CD4-positive, alpha-beta T cell (primary cell): ENCODE measurements around the gene DIP2C. TPM values are rescaled to one million over a fixed set of nuclear protein-coding genes. Genes with fewer than 3 reads are reported as not detected.

Experiments used
- ATAC-seq: fragments of 200-7000 bp; cut with Tn5 transposase; one replicate; pipeline ENCODE4 v1.10.0; 2022; ENCODE audit warnings: mild to moderate bottlenecking; ENCODE audit not compliant: poor library complexity
- CTCF ChIA-PET: fragments of 350-600 bp; sonication (Branson Sonifier 250); formaldehyde crosslinking; loops from one replicate; lab custom pipeline; 2021; ENCODE audit warnings: antibody characterized with exemption, inconsistent platforms; lab: Charles Lee
- POLR2A ChIA-PET: fragments of 350-600 bp; sonication (Branson Sonifier 250); formaldehyde crosslinking; loops from one replicate; lab custom pipeline; 2021; ENCODE audit warnings: antibody characterized with exemption, inconsistent platforms; lab: Charles Lee
- DNase-seq, 14 experiments: peaks; one replicate each; pipeline ENCODE4 v3.0.0-alpha.2; 2013 to 2020; ENCODE audit warnings: mixed read lengths in 2 of 14
- H3K27ac ChIP-seq, 2 donors: one replicate each; pipeline versions ENCODE4 v1.5.1 to v1.7.0; 2013; ENCODE audit warnings: low read length in 2 of 2, low read depth in 1 of 2, mild to moderate bottlenecking in 1 of 2
- H3K27me3 ChIP-seq, 2 experiments: 1 replicate in 1 of 2; 2 replicates in 1 of 2; pipeline versions ENCODE4 v1.6.1 to v1.7.0; 2013; ENCODE audit warnings: low read length in 2 of 2, control low read depth in 1 of 2, mild to moderate bottlenecking in 1 of 2, moderate library complexity in 1 of 2; ENCODE audit not compliant: insufficient read depth in 2 of 2, control insufficient read depth in 1 of 2
- H3K36me3 ChIP-seq: one replicate; pipeline ENCODE4 v1.6.1; 2013; ENCODE audit warnings: low read length, control low read depth; ENCODE audit not compliant: insufficient read depth
- H3K4me1 ChIP-seq: one replicate; pipeline ENCODE4 v1.6.1; 2013; ENCODE audit warnings: low read length, control low read depth; ENCODE audit not compliant: insufficient read depth
- H3K4me3 ChIP-seq: one replicate; pipeline ENCODE4 v1.5.1; 2013; ENCODE audit warnings: mild to moderate bottlenecking, low read length, moderate library complexity
- H3K9me3 ChIP-seq, 2 experiments: 1 replicate in 1 of 2; 2 replicates in 1 of 2; pipeline versions ENCODE4 v1.6.1 to v1.7.0; 2013; ENCODE audit warnings: low read length in 2 of 2, mild to moderate bottlenecking in 2 of 2, control low read depth in 1 of 2, moderate library complexity in 1 of 2; ENCODE audit not compliant: control insufficient read depth in 1 of 2, insufficient read depth in 1 of 2
- H3K27ac Mint-ChIP-seq: one replicate; pipeline ENCODE4 v1.8.0; 2020; ENCODE audit warnings: mixed read lengths
- H3K27me3 Mint-ChIP-seq: one replicate; pipeline ENCODE4 v1.8.0; 2021; ENCODE audit warnings: mixed read lengths
- H3K36me3 Mint-ChIP-seq: one replicate; pipeline ENCODE4 v1.8.0; 2021; ENCODE audit warnings: low read depth, mixed read lengths
- H3K4me1 Mint-ChIP-seq: one replicate; pipeline ENCODE4 v1.8.0; 2021; ENCODE audit warnings: low read depth, mixed read lengths
- H3K4me3 Mint-ChIP-seq: one replicate; pipeline ENCODE4 v1.8.0; 2020; ENCODE audit warnings: mild to moderate bottlenecking, mixed read lengths
- H3K9me3 Mint-ChIP-seq: one replicate; pipeline ENCODE4 v1.8.0; 2020; ENCODE audit warnings: mixed read lengths
- intact Hi-C, 2 experiments: fragments of 100-400 bp; cut with DNase I in 1 of 2; cut with micrococcal nuclease in 1 of 2; formaldehyde crosslinking; loops; one replicate each; pipeline versions ENCODE4 v1.15.1 to v1.9.0; 2023 to 2025; cut with DNase I, micrococcal nuclease
- total RNA-seq, 174 experiments: library from RNA in 2 of 174; stranded (reverse) in 2 of 174; gene quantifications; one replicate each; pipeline ENCODE4 v1.2.3 and lab custom pipeline; 2021 to 2026
- TF ChIP-seq, protein P1 (sequence below): fragments of 200-600 bp; IDR thresholded peaks from one replicate; pipeline ENCODE4 v1.8.0; 2022; ENCODE audit warnings: antibody characterized with exemption, mild to moderate bottlenecking

Gene DIP2C
- total RNA-seq, 2 experiments from 2014 or later, result 4.1 TPM

GRCh38 chr10:232061-232460 is 457.4 kb downstream of the DIP2C start:
- POLR2A ChIA-PET, result no interaction called here

DNA sequence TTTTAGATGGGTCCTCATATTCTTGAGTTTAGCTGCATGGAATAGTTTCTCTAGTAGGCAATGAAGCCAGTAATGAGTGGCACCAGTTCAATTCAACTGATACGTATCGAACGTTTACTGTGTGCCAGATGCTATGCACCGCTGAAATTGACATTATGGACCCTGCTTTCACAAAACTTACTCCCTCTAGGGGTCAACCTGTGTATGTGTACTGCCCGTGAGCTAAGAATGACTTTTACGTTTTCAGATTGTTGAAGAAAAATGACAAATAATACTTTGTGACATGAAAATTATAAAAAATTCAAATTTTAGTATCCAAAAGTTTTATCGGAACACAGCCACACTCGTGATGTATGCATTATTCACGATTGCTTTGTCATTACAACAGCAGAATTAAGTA is 458.7 kb downstream of the DIP2C start:
- ChIA-PET POLR2A (no interaction called here), CTCF (interaction anchor here (2.4 kb wide), 1 partner anchor 12 kb away, joined by 9 read pairs; no protein-coding TSS in a partner anchor)
- no peak for ATAC-seq

More at GRCh38 chr10:232061-232460, 457.4 kb downstream of the DIP2C start:
- H3K4me1 Mint-ChIP-seq, result peaks cover 8% of the 10 kb centered on the region
- H3K4me3 Mint-ChIP-seq, result no peak overlapping the region
- no peak overlapping the region for H3K27ac Mint-ChIP-seq
- Histone ChIP-seq H3K27me3 (no peaks in the 10 kb centered on the region), H3K9me3 (no peaks in the 10 kb centered on the region), H3K36me3 (peaks cover 4% of the 10 kb centered on the region), H3K4me1 (no peaks in the 10 kb centered on the region), H3K4me3 (no peak overlapping the region), H3K27ac (no peak overlapping the region)
- DNase-seq (no peak), ATAC-seq (no peak)
- CTCF ChIA-PET, result interaction anchor here (2.4 kb wide), 1 partner anchor 10 kb away, joined by 9 read pairs; no protein-coding TSS in a partner anchor
- H3K9me3 Mint-ChIP-seq, result no peaks in the 10 kb centered on the region
- TF ChIP-seq, protein P1, sequence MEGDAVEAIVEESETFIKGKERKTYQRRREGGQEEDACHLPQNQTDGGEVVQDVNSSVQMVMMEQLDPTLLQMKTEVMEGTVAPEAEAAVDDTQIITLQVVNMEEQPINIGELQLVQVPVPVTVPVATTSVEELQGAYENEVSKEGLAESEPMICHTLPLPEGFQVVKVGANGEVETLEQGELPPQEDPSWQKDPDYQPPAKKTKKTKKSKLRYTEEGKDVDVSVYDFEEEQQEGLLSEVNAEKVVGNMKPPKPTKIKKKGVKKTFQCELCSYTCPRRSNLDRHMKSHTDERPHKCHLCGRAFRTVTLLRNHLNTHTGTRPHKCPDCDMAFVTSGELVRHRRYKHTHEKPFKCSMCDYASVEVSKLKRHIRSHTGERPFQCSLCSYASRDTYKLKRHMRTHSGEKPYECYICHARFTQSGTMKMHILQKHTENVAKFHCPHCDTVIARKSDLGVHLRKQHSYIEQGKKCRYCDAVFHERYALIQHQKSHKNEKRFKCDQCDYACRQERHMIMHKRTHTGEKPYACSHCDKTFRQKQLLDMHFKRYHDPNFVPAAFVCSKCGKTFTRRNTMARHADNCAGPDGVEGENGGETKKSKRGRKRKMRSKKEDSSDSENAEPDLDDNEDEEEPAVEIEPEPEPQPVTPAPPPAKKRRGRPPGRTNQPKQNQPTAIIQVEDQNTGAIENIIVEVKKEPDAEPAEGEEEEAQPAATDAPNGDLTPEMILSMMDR, result no peak
- H3K27me3 Mint-ChIP-seq, result no peaks in the 10 kb centered on the region
- peaks cover 34% of the 10 kb centered on the region for H3K36me3 Mint-ChIP-seq
- intact Hi-C loops, result no loop called here

GRCh38 chr10:228366-228765 is 461.1 kb downstream of the DIP2C start:
- intact Hi-C loops, result no loop called here

More for the DNA sequence above, 458.7 kb downstream of the DIP2C start:
- Histone ChIP-seq H3K27me3 (no peaks in the 10 kb centered on the region), H3K4me1 (no peaks in the 10 kb centered on the region), H3K27ac (no peak overlapping the region), H3K9me3 (no peaks in the 10 kb centered on the region), H3K36me3 (no peaks in the 10 kb centered on the region), H3K4me3 (no peak overlapping the region)
- Mint-ChIP-seq H3K9me3 (no peaks in the 10 kb centered on the region), H3K27ac (no peak overlapping the region), H3K27me3 (no peaks in the 10 kb centered on the region), H3K36me3 (peaks cover 23% of the 10 kb centered on the region), H3K4me1 (peaks cover 8% of the 10 kb centered on the region), H3K4me3 (no peak overlapping the region)
- DNase-seq, result peak in 2 of 14 experiments; percentile 13 to 17
- intact Hi-C loops, result no loop called here
- TF ChIP-seq, protein P1, result peak; percentile 50

More at GRCh38 chr10:228366-228765, 461.1 kb downstream of the DIP2C start:
- ATAC-seq (no peak), DNase-seq (no peak)
- ChIA-PET CTCF (interaction anchor here (0.5 to 1.0 kb wide), 2 partner anchors 11 to 117 kb away, joined by 3 to 4 read pairs; no protein-coding TSS in a partner anchor), POLR2A (no interaction called here)
- H3K9me3 Mint-ChIP-seq, result no peaks in the 10 kb centered on the region
- no peaks in the 10 kb centered on the region for H3K27me3 Mint-ChIP-seq
- H3K27ac Mint-ChIP-seq, result peak overlapping the region; percentile 13
- H3K36me3 Mint-ChIP-seq, result peaks cover 8% of the 10 kb centered on the region
- H3K9me3 ChIP-seq, result no peaks in the 10 kb centered on the region
- no peak overlapping the region for H3K27ac ChIP-seq
- no peak overlapping the region for H3K4me3 Mint-ChIP-seq
- H3K27me3 ChIP-seq, result no peaks in the 10 kb centered on the region
- peaks cover 8% of the 10 kb centered on the region for H3K4me1 Mint-ChIP-seq
- no peaks in the 10 kb centered on the region for H3K4me1 ChIP-seq
- no peak overlapping the region for H3K4me3 ChIP-seq
- H3K36me3 ChIP-seq, result no peaks in the 10 kb centered on the region
- TF ChIP-seq, protein P1, result no peak
